GM12892 (cell line): ENCODE results near the gene ANKS1B.

Experiments
- DNase-seq: peaks from one replicate; pipeline ENCODE4 v3.0.0; 2011; ENCODE audit not compliant: insufficient read length
- FAIRE-seq: peaks from 2 replicates; lab custom pipeline; 2011; peaks lifted over from hg19 to GRCh38; lab: Jason Lieb, UNC
- POLR2A ChIP-seq: IDR thresholded peaks from 2 replicates; pipeline ENCODE4 v1.6.1; 2011; ENCODE audit warnings: low read depth, low read length, control low read depth
- POLR2AphosphoS5 ChIP-seq: IDR thresholded peaks from 2 replicates; pipeline ENCODE4 v1.6.1; 2011; ENCODE audit warnings: low read depth, low read length, control low read depth
- TAF1 ChIP-seq: IDR thresholded peaks from 2 replicates; pipeline ENCODE4 v1.6.1; 2011; ENCODE audit warnings: low read depth, mild to moderate bottlenecking, control low read depth, low read length, borderline replicate concordance

The ANKS1B gene

GRCh38 chr12:99027055-99027393, 957.7 kb downstream of the ANKS1B start:
- TF ChIP-seq POLR2AphosphoS5 (no peak), POLR2A (no peak), TAF1 (no peak)
- DNase-seq (no peak), FAIRE-seq (no peak)

GRCh38 chr12:99026332-99027054, 958.2 kb downstream of the ANKS1B start:
- DNase-seq (no peak), FAIRE-seq (no peak)
- TF ChIP-seq POLR2AphosphoS5 (no peak), TAF1 (no peak), POLR2A (no peak)

DNA sequence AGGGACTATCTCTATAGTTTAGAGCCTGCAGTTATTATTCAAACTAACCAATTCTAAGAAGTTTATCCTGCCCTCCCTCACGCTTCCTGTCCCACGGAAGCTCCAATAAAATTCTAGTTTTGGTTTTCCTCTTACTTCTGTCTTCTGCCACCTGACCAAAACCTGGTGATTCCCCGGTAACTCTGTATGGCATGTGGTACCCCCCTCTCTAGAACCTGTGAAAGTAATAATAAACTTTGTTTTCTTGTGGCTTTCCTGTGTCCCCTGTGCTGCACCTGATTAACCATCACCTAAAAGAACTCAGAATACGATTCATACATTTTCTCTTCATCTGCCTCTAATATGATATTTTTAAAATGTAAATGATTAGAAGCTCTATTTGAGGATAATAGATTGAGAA, 959.9 kb downstream of the ANKS1B start:
- FAIRE-seq, result no peak
- DNase-seq, result no peak
- TF ChIP-seq POLR2AphosphoS5, result no peak
- TF ChIP-seq POLR2A, result no peak
- TF ChIP-seq TAF1, result no peak

DNA sequence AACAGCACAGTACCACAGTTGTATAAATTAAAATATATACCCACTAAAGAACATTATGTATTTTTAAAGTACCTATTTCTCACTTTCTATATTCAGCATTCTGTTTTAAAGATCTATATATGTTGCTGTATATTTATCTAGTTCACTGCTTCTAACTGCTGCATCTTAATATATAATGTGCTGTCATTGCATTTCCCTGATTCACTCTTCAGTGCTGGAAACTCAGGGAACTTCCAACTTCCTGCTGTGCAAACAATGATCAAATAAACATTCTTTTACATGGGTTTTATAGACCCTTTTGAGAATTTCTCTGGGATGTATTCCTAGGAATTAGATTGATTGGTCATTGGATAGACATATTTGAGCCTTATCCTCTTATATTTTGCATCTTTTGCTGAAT, 960.5 kb downstream of the ANKS1B start:
- FAIRE-seq (no peak), DNase-seq (no peak)
- TF ChIP-seq POLR2A (no peak), POLR2AphosphoS5 (no peak), TAF1 (no peak)

GRCh38 chr12:99020871-99021270, 963.9 kb downstream of the ANKS1B start:
- TF ChIP-seq POLR2AphosphoS5 (no peak), POLR2A (no peak), TAF1 (no peak)
- no peak for DNase-seq
- FAIRE-seq, result no peak

DNA sequence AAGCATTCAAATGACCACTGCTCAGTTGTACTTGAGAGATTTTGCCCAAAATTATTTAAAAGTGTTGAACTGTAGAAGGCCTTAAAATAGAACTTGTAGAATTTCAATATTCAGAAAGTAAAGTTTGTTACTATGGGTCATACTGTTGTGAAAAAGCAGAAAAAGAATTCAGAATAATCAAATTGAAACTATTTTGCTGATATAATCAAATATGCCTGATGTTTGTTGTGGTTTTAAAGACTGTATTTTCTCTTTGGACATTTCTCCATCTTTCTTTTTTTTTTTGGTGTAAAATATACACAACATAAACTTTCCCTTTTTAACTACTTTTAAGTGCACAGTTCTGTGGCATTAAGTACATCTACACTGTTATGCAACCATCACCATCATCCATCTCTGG, 964.9 kb downstream of the ANKS1B start:
- no peak for TF ChIP-seq POLR2A
- TF ChIP-seq POLR2AphosphoS5, result no peak
- TF ChIP-seq TAF1, result no peak

DNA sequence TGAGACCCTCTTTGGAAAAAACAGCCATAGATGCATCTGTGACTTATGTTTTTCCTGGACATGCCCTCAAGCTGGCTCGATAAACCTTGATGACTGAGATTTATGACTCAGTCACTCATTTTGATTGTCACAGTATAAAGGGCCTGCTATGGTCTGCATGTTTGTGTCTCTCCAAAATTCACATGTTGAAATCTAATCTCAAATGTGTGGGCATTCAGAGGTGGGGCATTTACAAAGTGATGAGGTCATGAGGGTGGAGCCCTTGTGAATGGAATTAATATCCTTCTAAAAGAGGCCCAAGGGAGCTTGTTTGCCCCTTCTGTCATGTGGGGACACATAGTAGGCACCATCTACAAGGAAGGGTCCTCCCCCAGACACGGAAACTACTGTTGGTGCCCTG, 966.8 kb downstream of the ANKS1B start:
- TF ChIP-seq POLR2AphosphoS5, result no peak
- FAIRE-seq, result no peak
- DNase-seq, result no peak

More for the DNA sequence above, 964.9 kb downstream of the ANKS1B start:
- DNase-seq (no peak), FAIRE-seq (no peak)

DNA sequence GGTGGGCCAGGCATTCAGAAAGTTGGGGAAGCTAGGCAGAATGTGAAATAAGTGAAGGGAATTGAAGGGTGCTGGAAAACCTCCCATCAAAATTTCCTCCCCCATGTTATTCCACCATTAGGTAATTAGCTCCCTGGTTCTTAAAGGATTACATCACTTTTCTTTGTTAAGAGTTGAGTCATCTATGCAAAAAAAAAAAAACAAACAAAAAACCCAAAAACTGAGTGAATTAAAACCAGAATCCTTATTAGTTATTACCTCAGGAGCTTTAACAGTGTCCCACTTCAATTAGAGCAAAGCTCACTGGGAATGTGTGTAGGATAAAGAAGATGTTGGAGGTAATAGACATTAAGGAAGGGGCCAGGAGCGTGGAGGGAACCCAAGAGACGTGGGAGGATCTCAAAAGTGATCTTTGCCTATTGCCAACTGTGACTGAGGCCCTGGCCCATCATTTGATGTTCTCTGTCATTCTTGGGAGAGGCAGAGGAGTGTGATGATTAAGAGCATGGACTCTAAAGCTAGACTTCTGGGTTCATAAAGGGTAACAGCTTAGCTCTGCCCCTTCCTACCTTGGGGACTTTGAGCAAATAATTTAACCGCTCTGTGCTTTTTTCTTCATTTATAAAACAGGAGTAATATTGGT, 975.0 kb downstream of the ANKS1B start:
- no peak for TF ChIP-seq POLR2A
- no peak for TF ChIP-seq POLR2AphosphoS5
- TF ChIP-seq TAF1, result no peak
- DNase-seq (no peak), FAIRE-seq (no peak)

- no peak for TF ChIP-seq POLR2AphosphoS5
- no peak for FAIRE-seq
Measured at GRCh38 chr12:99005601-99006000, 979.1 kb downstream of the ANKS1B start.

DNA sequence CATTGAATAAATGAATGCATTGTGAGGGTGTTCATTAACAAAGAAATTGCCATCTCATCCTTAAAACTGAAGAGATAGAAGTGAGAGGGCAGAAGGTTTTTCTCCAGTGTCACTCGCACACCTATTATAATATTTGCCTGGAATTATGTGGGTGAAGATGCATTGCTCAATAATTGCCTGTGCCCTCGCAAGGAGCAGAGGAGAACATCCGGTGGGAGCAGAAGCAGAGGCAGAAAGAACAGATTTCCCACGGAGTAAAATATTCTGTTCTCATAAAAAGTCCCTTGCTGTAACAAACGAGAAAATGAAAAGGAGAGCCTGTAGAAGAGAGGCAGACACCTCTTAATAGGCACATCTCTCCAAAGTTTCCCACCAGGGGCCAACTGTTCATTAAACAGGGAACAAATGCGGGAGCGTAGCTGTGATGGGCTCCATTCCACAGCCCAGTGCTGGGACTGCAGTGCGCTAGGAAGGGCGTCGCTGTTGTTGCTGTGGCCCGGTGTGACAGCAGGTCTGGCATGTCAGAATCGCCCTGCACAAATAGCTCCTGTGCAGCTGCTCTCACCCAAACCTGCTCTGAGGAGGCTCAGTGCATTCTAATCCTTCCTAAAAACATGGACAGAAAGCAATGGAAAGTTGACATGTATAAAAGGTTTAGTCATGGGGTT, 979.8 kb downstream of the ANKS1B start:
- TF ChIP-seq POLR2AphosphoS5 (no peak), POLR2A (no peak), TAF1 (no peak)
- DNase-seq, result no peak
- no peak for FAIRE-seq

More at GRCh38 chr12:99005601-99006000, 979.1 kb downstream of the ANKS1B start:
- no peak for DNase-seq

- TF ChIP-seq POLR2AphosphoS5, result no peak
- no peak for TF ChIP-seq POLR2A
- no peak for TF ChIP-seq TAF1
- no peak for DNase-seq
- FAIRE-seq, result no peak
Measured at GRCh38 chr12:99002731-99003130, 982.0 kb downstream of the ANKS1B start.

DNA sequence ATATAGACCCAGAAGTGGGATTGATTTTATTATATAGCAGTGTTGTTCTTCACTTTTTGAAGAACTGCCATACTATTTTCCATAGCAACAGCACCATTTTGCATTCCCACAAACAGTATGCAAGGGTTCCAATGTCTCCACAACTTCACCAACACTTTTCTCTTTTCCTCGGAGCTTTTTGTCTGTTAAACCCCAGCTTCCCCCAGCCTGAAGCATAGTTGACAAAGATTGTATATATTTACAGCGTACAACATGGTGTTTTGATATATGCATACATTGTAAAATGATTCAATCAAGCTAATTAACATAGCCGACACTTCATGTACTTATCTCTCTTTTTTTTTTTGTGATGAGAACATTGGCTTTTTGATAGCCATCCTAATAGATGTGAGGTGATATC, 982.6 kb downstream of the ANKS1B start:
- FAIRE-seq, result no peak
- TF ChIP-seq POLR2A (no peak), POLR2AphosphoS5 (no peak), TAF1 (no peak)
- no peak for DNase-seq
